ENCODE results near the gene USH2A.

Gene USH2A

DNA sequence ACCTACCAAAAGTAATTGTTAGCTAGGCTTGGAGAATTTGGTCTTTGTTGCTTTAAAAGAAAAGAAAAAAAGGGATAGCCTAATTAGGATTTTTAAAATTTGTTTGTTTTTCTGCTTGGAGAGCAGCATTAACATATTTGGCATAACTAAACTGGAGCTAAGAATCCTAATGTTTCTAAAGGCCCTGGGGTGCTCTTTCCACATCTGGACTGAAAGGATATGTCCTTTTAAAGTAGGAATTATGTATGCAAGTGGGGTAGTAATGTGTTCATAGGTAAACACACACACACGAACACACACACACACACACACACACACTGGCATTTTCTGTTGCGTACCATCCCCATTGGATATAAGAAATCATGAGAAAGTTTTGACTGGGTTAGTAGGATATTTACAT is 742.2 kb downstream of the USH2A start:
- Histone ChIP-seq H3K9ac (ENCODE audit: low read depth, low read length, poor library complexity, severe bottlenecking) (no peak overlapping the region), H4K20me1 (ENCODE audit: insufficient read depth, low read length, poor library complexity, severe bottlenecking) (no peaks in the 10 kb centered on the region), H2AFZ (ENCODE audit: low read length) (no peak overlapping the region), H3K9me2 (replicated peaks; ENCODE audit: low read depth, low read length) (no peaks in the 10 kb centered on the region), H3K79me2 (ENCODE audit: insufficient read depth, low read length) (no peaks in the 10 kb centered on the region), H3K9me3 (ENCODE audit: insufficient read depth, low read depth, low read length) (no peaks in the 10 kb centered on the region), H3F3A (ENCODE audit: low read depth) (no peaks in the 10 kb centered on the region), H3K4me2 (ENCODE audit: low read depth, low read length, poor library complexity, severe bottlenecking) (no peak overlapping the region), H3K4me1 (ENCODE audit: insufficient read depth, low read length, poor library complexity, severe bottlenecking) (no peaks in the 10 kb centered on the region), H3K4me3 (ENCODE audit: low read length, poor library complexity, severe bottlenecking) (no peak overlapping the region), H3K36me3 (ENCODE audit: insufficient read depth, low read length) (no peaks in the 10 kb centered on the region), H3K27me3 (ENCODE audit: insufficient read depth, low read length, poor library complexity, severe bottlenecking) (no peaks in the 10 kb centered on the region)
- no peak for TF ChIP-seq EZH2phosphoT487 (IDR thresholded peaks at IDR 0.05; ENCODE audit: borderline replicate concordance)
- TF ChIP-seq, protein P1, sequence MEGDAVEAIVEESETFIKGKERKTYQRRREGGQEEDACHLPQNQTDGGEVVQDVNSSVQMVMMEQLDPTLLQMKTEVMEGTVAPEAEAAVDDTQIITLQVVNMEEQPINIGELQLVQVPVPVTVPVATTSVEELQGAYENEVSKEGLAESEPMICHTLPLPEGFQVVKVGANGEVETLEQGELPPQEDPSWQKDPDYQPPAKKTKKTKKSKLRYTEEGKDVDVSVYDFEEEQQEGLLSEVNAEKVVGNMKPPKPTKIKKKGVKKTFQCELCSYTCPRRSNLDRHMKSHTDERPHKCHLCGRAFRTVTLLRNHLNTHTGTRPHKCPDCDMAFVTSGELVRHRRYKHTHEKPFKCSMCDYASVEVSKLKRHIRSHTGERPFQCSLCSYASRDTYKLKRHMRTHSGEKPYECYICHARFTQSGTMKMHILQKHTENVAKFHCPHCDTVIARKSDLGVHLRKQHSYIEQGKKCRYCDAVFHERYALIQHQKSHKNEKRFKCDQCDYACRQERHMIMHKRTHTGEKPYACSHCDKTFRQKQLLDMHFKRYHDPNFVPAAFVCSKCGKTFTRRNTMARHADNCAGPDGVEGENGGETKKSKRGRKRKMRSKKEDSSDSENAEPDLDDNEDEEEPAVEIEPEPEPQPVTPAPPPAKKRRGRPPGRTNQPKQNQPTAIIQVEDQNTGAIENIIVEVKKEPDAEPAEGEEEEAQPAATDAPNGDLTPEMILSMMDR (conservative IDR thresholded peaks at IDR 0.05; ENCODE audit: low read length), result no peak

GRCh38 chr1:215679231-215679630 is 744.0 kb downstream of the USH2A start:
- Histone ChIP-seq H2AFZ (ENCODE audit: low read length) (no peak overlapping the region; the same call in 1 of the 2 replicates), H3K4me1 (ENCODE audit: insufficient read depth, low read length, poor library complexity, severe bottlenecking) (no peaks in the 10 kb centered on the region), H3K4me2 (ENCODE audit: low read depth, low read length, poor library complexity, severe bottlenecking) (no peak overlapping the region), H3K9me2 (replicated peaks; ENCODE audit: low read depth, low read length) (no peaks in the 10 kb centered on the region), H3K4me3 (ENCODE audit: low read length, poor library complexity, severe bottlenecking) (no peak overlapping the region), H3F3A (ENCODE audit: low read depth) (no peaks in the 10 kb centered on the region), H3K27me3 (ENCODE audit: insufficient read depth, low read length, poor library complexity, severe bottlenecking) (no peaks in the 10 kb centered on the region), H4K20me1 (ENCODE audit: insufficient read depth, low read length, poor library complexity, severe bottlenecking) (no peaks in the 10 kb centered on the region), H3K9me3 (ENCODE audit: insufficient read depth, low read depth, low read length) (no peaks in the 10 kb centered on the region), H3K9ac (ENCODE audit: low read depth, low read length, poor library complexity, severe bottlenecking) (no peak overlapping the region), H3K79me2 (ENCODE audit: insufficient read depth, low read length) (no peaks in the 10 kb centered on the region), H3K36me3 (ENCODE audit: insufficient read depth, low read length) (no peaks in the 10 kb centered on the region)
- TF ChIP-seq, protein P1 (conservative IDR thresholded peaks at IDR 0.05; ENCODE audit: low read length), result no peak
- no peak for TF ChIP-seq EZH2phosphoT487 (IDR thresholded peaks at IDR 0.05; ENCODE audit: borderline replicate concordance)

GRCh38 chr1:215677112-215677511 is 746.1 kb downstream of the USH2A start:
- Histone ChIP-seq H3K4me1 (ENCODE audit: insufficient read depth, low read length, poor library complexity, severe bottlenecking) (no peaks in the 10 kb centered on the region), H3F3A (ENCODE audit: low read depth) (no peaks in the 10 kb centered on the region), H3K4me2 (ENCODE audit: low read depth, low read length, poor library complexity, severe bottlenecking) (no peak overlapping the region), H3K9ac (ENCODE audit: low read depth, low read length, poor library complexity, severe bottlenecking) (no peak overlapping the region), H3K9me2 (replicated peaks; ENCODE audit: low read depth, low read length) (no peaks in the 10 kb centered on the region), H3K79me2 (ENCODE audit: insufficient read depth, low read length) (no peaks in the 10 kb centered on the region), H3K4me3 (ENCODE audit: low read length, poor library complexity, severe bottlenecking) (no peak overlapping the region), H2AFZ (ENCODE audit: low read length) (no peak overlapping the region), H3K36me3 (ENCODE audit: insufficient read depth, low read length) (no peaks in the 10 kb centered on the region), H3K9me3 (ENCODE audit: insufficient read depth, low read depth, low read length) (no peaks in the 10 kb centered on the region), H3K27me3 (ENCODE audit: insufficient read depth, low read length, poor library complexity, severe bottlenecking) (no peaks in the 10 kb centered on the region), H4K20me1 (ENCODE audit: insufficient read depth, low read length, poor library complexity, severe bottlenecking) (no peaks in the 10 kb centered on the region)
- no peak for TF ChIP-seq EZH2phosphoT487 (IDR thresholded peaks at IDR 0.05; ENCODE audit: borderline replicate concordance)
- TF ChIP-seq, protein P1 (conservative IDR thresholded peaks at IDR 0.05; ENCODE audit: low read length), result no peak
